H9 (cell line): ENCODE measurements around the gene NDNF. TPM values are rescaled to one million over a fixed set of nuclear protein-coding genes. Genes with fewer than 3 reads are reported as not detected.

Source experiments
- DNase-seq: peaks from one replicate; pipeline ENCODE4 v3.0.0-alpha.2; 2017
- H2AFZ ChIP-seq: one replicate; pipeline ENCODE4 v1.6.1; 2013; ENCODE audit warnings: mild to moderate bottlenecking, low read length, control low read depth, moderate library complexity
- H2AK5ac ChIP-seq: 2 replicates; pipeline ENCODE4 v1.6.1; 2013; ENCODE audit warnings: low read length, control low read depth, mixed read lengths; ENCODE audit not compliant: insufficient read length
- H2BK120ac ChIP-seq: one replicate; pipeline ENCODE4 v1.6.1; 2013; ENCODE audit warnings: low read depth, mild to moderate bottlenecking, low read length, control low read depth, inconsistent platforms; ENCODE audit not compliant: poor library complexity, severe bottlenecking
- H2BK12ac ChIP-seq: 2 replicates; pipeline ENCODE4 v1.6.1; 2013; ENCODE audit warnings: low read length, control low read depth, mixed read lengths, low read depth; ENCODE audit not compliant: insufficient read length
- H2BK15ac ChIP-seq: 2 replicates; pipeline ENCODE4 v1.6.1; 2013; ENCODE audit warnings: low read depth, low read length, control low read depth
- H2BK20ac ChIP-seq: one replicate; pipeline ENCODE4 v1.6.1; 2013; ENCODE audit warnings: low read depth, mild to moderate bottlenecking, low read length, control low read depth, inconsistent platforms; ENCODE audit not compliant: poor library complexity, severe bottlenecking
- H2BK5ac ChIP-seq: 2 replicates; pipeline ENCODE4 v1.6.1; 2013; ENCODE audit warnings: low read length, control low read depth, mixed read lengths; ENCODE audit not compliant: insufficient read length
- H3K14ac ChIP-seq: 2 replicates; pipeline ENCODE4 v1.6.1; 2013; ENCODE audit warnings: low read length, control low read depth; ENCODE audit not compliant: insufficient read depth
- H3K18ac ChIP-seq: 2 replicates; pipeline ENCODE4 v1.6.1; 2013; ENCODE audit warnings: low read depth, mild to moderate bottlenecking, mixed read lengths, low read length, control low read depth; ENCODE audit not compliant: insufficient read length
- H3K23ac ChIP-seq: 2 replicates; pipeline ENCODE4 v1.6.1; 2013; ENCODE audit warnings: low read length, control low read depth, mixed read lengths, low read depth; ENCODE audit not compliant: insufficient read length
- H3K23me2 ChIP-seq: 2 replicates; pipeline ENCODE4 v1.6.1; 2013; ENCODE audit warnings: low read depth, mild to moderate bottlenecking, mixed read lengths, low read length, control low read depth; ENCODE audit not compliant: insufficient read length, poor library complexity, severe bottlenecking
- H3K27ac ChIP-seq: 2 replicates; pipeline ENCODE4 v1.5.1; 2013; ENCODE audit warnings: low read length, control low read depth, mixed read lengths, low read depth; ENCODE audit not compliant: insufficient read length
- H3K27me3 ChIP-seq: 2 replicates; pipeline ENCODE4 v1.6.1; 2013; ENCODE audit warnings: low read length, control low read depth, inconsistent platforms; ENCODE audit not compliant: insufficient read depth
- H3K4ac ChIP-seq: 2 replicates; pipeline ENCODE4 v1.6.1; 2013; ENCODE audit warnings: low read depth, mild to moderate bottlenecking, control low read depth, inconsistent platforms, low read length, moderate library complexity
- H3K4me1 ChIP-seq: 2 replicates; pipeline ENCODE4 v1.6.1; 2013; ENCODE audit warnings: low read length, control low read depth, inconsistent platforms; ENCODE audit not compliant: insufficient read depth
- H3K4me2 ChIP-seq: 2 replicates; pipeline ENCODE4 v1.6.1; 2013; ENCODE audit warnings: low read length, control low read depth, mixed read lengths; ENCODE audit not compliant: insufficient read length, insufficient read depth
- H3K56ac ChIP-seq: 2 replicates; pipeline ENCODE4 v1.6.1; 2013; ENCODE audit warnings: low read depth, mild to moderate bottlenecking, mixed read lengths, low read length, control low read depth; ENCODE audit not compliant: insufficient read length
- H3K79me1 ChIP-seq: 2 replicates; pipeline ENCODE4 v1.6.1; 2013; ENCODE audit warnings: low read depth, mild to moderate bottlenecking, moderate library complexity, low read length, control low read depth, inconsistent platforms; ENCODE audit not compliant: insufficient read depth, poor library complexity, severe bottlenecking
- H3K79me2 ChIP-seq: 2 replicates; pipeline ENCODE4 v1.6.1; 2013; ENCODE audit warnings: low read length, control low read depth, inconsistent platforms; ENCODE audit not compliant: insufficient read depth
- H3K9ac ChIP-seq: 2 replicates; pipeline ENCODE4 v1.6.1; 2013; ENCODE audit warnings: low read length, control low read depth, mixed read lengths; ENCODE audit not compliant: insufficient read length; ENCODE audit errors: extremely low read depth
- H3K9me3 ChIP-seq: one replicate; pipeline ENCODE4 v1.6.1; 2013; ENCODE audit warnings: low read depth, low read length, inconsistent platforms; ENCODE audit not compliant: control insufficient read depth
- H3T11ph ChIP-seq: one replicate; pipeline ENCODE4 v1.6.1; 2013; ENCODE audit warnings: mild to moderate bottlenecking, low read length, control low read depth, inconsistent platforms
- H4K20me1 ChIP-seq: one replicate; pipeline ENCODE4 v1.6.1; 2013; ENCODE audit not compliant: control insufficient read depth, insufficient read length, insufficient read depth
- H4K5ac ChIP-seq: 2 replicates; pipeline ENCODE4 v1.6.1; 2013; ENCODE audit warnings: low read depth, mild to moderate bottlenecking, mixed read lengths, low read length, control low read depth; ENCODE audit not compliant: insufficient read length
- H4K8ac ChIP-seq: replicated peaks from 2 replicates; pipeline ENCODE4 v1.6.1; 2013; ENCODE audit warnings: low read length, control low read depth, mixed read lengths, low read depth; ENCODE audit not compliant: insufficient read length
- H4K91ac ChIP-seq: 2 replicates; pipeline ENCODE4 v1.6.1; 2013; ENCODE audit warnings: low read depth, mild to moderate bottlenecking, moderate library complexity, mixed read lengths, low read length, control low read depth; ENCODE audit not compliant: insufficient read length
- H3K27ac Mint-ChIP-seq, 3 experiments: 2 replicates in 2 of 3; 3 replicates in 1 of 3; pipeline ENCODE4 v1.8.0; 2020 to 2021; ENCODE audit warnings: mixed read lengths in 3 of 3, mild to moderate bottlenecking in 1 of 3, moderate library complexity in 1 of 3
- H3K27me3 Mint-ChIP-seq: 2 replicates; pipeline ENCODE4 v1.8.0; 2021; ENCODE audit warnings: low read depth, mild to moderate bottlenecking, moderate library complexity, mixed read lengths
- H3K36me3 Mint-ChIP-seq, 3 experiments: 2 replicates in 2 of 3; 3 replicates in 1 of 3; pipeline ENCODE4 v1.8.0; 2020 to 2021; ENCODE audit warnings: low read depth in 3 of 3, mixed read lengths in 3 of 3; ENCODE audit not compliant: insufficient read depth in 1 of 3
- H3K4me1 Mint-ChIP-seq, 2 experiments: 2 replicates each; pipeline ENCODE4 v1.8.0; 2020; ENCODE audit warnings: mixed read lengths in 2 of 2
- H3K4me3 Mint-ChIP-seq, 2 experiments: 2 replicates in 1 of 2; 3 replicates in 1 of 2; pipeline ENCODE4 v1.8.0; 2020 to 2021; ENCODE audit warnings: mild to moderate bottlenecking in 2 of 2, mixed read lengths in 2 of 2, moderate library complexity in 1 of 2
- H3K9me3 Mint-ChIP-seq, 2 experiments: 2 replicates in 1 of 2; 3 replicates in 1 of 2; pipeline ENCODE4 v1.8.0; 2020; ENCODE audit warnings: mild to moderate bottlenecking in 2 of 2, mixed read lengths in 2 of 2, moderate library complexity in 1 of 2
- WGBS: extraction: QIAGEN DNeasy Blood & Tissue Kit; methylation state at CpG from one replicate; pipeline ENCODE4 v1.1.7; 2013; ENCODE audit warnings: missing lambda C conversion rate, low lambda C conversion rate, mixed read lengths; ENCODE audit not compliant: insufficient read length; ENCODE audit errors: extremely low coverage; 5-methylcytosine and 5-hydroxymethylcytosine counted together
- total RNA-seq: library from RNA; stranded (reverse); gene quantifications from 2 replicates; pipeline ENCODE4 v1.2.1, GENCODE V29; 2021
- TF ChIP-seq, protein P1 (sequence below): fragments of 200-600 bp; sonication (generic); conservative IDR thresholded peaks from 3 replicates; pipeline ENCODE4 v1.8.0; 2021; ENCODE audit warnings: antibody characterized with exemption, mild to moderate bottlenecking

NDNF gene
- total RNA-seq, 1 experiment from 2014 or later, result 0.17 TPM

DNA sequence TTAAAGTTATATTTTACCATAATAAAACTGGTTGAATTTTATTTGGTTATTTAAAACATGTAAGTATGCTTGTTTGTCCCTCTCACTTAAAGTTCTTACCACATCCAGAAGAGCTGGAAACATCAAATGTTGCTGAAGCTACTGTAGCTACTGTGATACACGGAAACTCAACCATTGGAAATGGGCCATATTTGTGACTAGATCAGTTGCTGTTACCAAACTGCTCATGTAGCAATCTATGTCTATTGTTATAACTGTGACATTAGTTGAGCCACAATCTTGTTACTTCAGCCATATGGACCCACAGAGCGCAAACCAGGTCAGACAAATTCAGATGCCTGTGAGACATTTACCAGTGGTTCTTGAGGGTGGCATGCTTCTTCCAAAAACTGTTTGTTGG is 41.6 kb downstream of the NDNF start:
- no CpG with 5 or more reads among the region's 2 CpGs for WGBS
- Histone ChIP-seq H3T11ph (no peak overlapping the region), H4K91ac (no peak overlapping the region), H2BK12ac (no peak overlapping the region), H2AK5ac (no peak overlapping the region), H3K79me1 (no peaks in the 10 kb centered on the region), H3K4me1 (no peaks in the 10 kb centered on the region), H2BK5ac (no peak overlapping the region), H2AFZ (no peak overlapping the region), H3K27ac (no peak overlapping the region), H3K4me2 (no peak overlapping the region), H2BK120ac (no peak overlapping the region), H3K23ac (no peak overlapping the region), H4K20me1 (no peaks in the 10 kb centered on the region), H4K5ac (no peak overlapping the region), H2BK15ac (no peak overlapping the region), H4K8ac (no peak overlapping the region), H3K14ac (no peak overlapping the region), H3K56ac (no peak overlapping the region), H3K79me2 (no peaks in the 10 kb centered on the region), H2BK20ac (no peak overlapping the region), H3K4ac (no peak overlapping the region), H3K18ac (no peak overlapping the region), H3K23me2 (no peaks in the 10 kb centered on the region), H3K9me3 (no peaks in the 10 kb centered on the region), H3K27me3 (no peaks in the 10 kb centered on the region), H3K9ac (no peak overlapping the region)
- Mint-ChIP-seq H3K4me3 (no peak overlapping the region), H3K4me1 (peaks cover 0 to 2% of the 10 kb centered on the region in 2 experiments; a peak in 1 of 4 replicates), H3K9me3 (no peaks in the 10 kb centered on the region), H3K27ac (no peak overlapping the region), H3K27me3 (no peaks in the 10 kb centered on the region), H3K36me3 (no peaks in the 10 kb centered on the region)
- TF ChIP-seq, protein P1, sequence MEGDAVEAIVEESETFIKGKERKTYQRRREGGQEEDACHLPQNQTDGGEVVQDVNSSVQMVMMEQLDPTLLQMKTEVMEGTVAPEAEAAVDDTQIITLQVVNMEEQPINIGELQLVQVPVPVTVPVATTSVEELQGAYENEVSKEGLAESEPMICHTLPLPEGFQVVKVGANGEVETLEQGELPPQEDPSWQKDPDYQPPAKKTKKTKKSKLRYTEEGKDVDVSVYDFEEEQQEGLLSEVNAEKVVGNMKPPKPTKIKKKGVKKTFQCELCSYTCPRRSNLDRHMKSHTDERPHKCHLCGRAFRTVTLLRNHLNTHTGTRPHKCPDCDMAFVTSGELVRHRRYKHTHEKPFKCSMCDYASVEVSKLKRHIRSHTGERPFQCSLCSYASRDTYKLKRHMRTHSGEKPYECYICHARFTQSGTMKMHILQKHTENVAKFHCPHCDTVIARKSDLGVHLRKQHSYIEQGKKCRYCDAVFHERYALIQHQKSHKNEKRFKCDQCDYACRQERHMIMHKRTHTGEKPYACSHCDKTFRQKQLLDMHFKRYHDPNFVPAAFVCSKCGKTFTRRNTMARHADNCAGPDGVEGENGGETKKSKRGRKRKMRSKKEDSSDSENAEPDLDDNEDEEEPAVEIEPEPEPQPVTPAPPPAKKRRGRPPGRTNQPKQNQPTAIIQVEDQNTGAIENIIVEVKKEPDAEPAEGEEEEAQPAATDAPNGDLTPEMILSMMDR, result no peak
- no peak for DNase-seq
